Loucy (cell line): ENCODE measurements around the gene MYRIP.

Source experiments
- H2AFZ ChIP-seq: fragments of 200-600 bp; sonication (generic); 2 replicates; pipeline ENCODE4 v1.6.0; 2016; ENCODE audit warnings: antibody characterized with exemption, mild to moderate bottlenecking, low read length, moderate library complexity
- H3F3A ChIP-seq: fragments of 200-600 bp; 2 replicates; pipeline ENCODE4 v1.6.0; 2016; ENCODE audit warnings: antibody characterized with exemption, low read depth, mild to moderate bottlenecking
- H3K27me3 ChIP-seq: fragments of 200-600 bp; sonication (generic); 2 replicates; pipeline ENCODE4 v1.6.1; 2014; ENCODE audit warnings: low read length, mild to moderate bottlenecking; ENCODE audit not compliant: insufficient read depth, poor library complexity, severe bottlenecking
- H3K36me3 ChIP-seq: fragments of 200-600 bp; sonication (generic); 2 replicates; pipeline ENCODE4 v1.6.1; 2016; ENCODE audit warnings: low read length; ENCODE audit not compliant: insufficient read depth
- H3K4me1 ChIP-seq: fragments of 200-600 bp; sonication (generic); 2 replicates; pipeline ENCODE4 v1.5.1; 2014; ENCODE audit warnings: low read length, mild to moderate bottlenecking; ENCODE audit not compliant: insufficient read depth, poor library complexity, severe bottlenecking
- H3K4me2 ChIP-seq: fragments of 200-600 bp; sonication (generic); 2 replicates; pipeline ENCODE4 v1.6.0; 2014; ENCODE audit warnings: antibody characterized with exemption, low read length, low read depth, mild to moderate bottlenecking; ENCODE audit not compliant: poor library complexity, severe bottlenecking
- H3K4me3 ChIP-seq: fragments of 200-600 bp; sonication (generic); 2 replicates; pipeline ENCODE4 v1.5.1; 2014; ENCODE audit warnings: low read length, mild to moderate bottlenecking, mixed read lengths; ENCODE audit not compliant: poor library complexity, severe bottlenecking
- H3K79me2 ChIP-seq: fragments of 200-600 bp; sonication (generic); 2 replicates; pipeline ENCODE4 v1.6.1; 2014; ENCODE audit warnings: low read length; ENCODE audit not compliant: insufficient read depth
- H3K9ac ChIP-seq: fragments of 200-600 bp; sonication (generic); 2 replicates; pipeline ENCODE4 v1.6.0; 2014; ENCODE audit warnings: mild to moderate bottlenecking, low read depth, low read length, moderate library complexity; ENCODE audit not compliant: poor library complexity, severe bottlenecking
- H3K9me2 ChIP-seq: fragments of 200-600 bp; sonication (generic); replicated peaks from 2 replicates; pipeline ENCODE4 v1.6.1; 2016; ENCODE audit warnings: low read depth, low read length, mixed read lengths
- H3K9me3 ChIP-seq: fragments of 200-600 bp; sonication (generic); 2 replicates; pipeline ENCODE4 v1.6.1; 2014; ENCODE audit warnings: mild to moderate bottlenecking, antibody characterized with exemption, low read length, low read depth; ENCODE audit not compliant: insufficient read depth
- H4K20me1 ChIP-seq: fragments of 200-600 bp; sonication (generic); 2 replicates; pipeline ENCODE4 v1.6.0; 2014; ENCODE audit warnings: antibody characterized with exemption, low read length, mild to moderate bottlenecking; ENCODE audit not compliant: insufficient read depth, poor library complexity, severe bottlenecking
- CTCF ChIP-seq: fragments of 200-600 bp; sonication (generic); conservative IDR thresholded peaks from 2 replicates; pipeline ENCODE4 v1.5.1; 2014; ENCODE audit warnings: mild to moderate bottlenecking, antibody characterized with exemption, low read length
- EZH2phosphoT487 ChIP-seq: fragments of 200-600 bp; IDR thresholded peaks from 2 replicates; pipeline ENCODE4 v1.6.1; 2018; ENCODE audit warnings: antibody characterized with exemption, mild to moderate bottlenecking, moderate library complexity, borderline replicate concordance

Gene MYRIP

GRCh38 chr3:40247714-40248454 is 438.5 kb downstream of the MYRIP start:
- Histone ChIP-seq H3K9me3 (no peaks in the 10 kb centered on the region), H3K4me3 (no peak overlapping the region), H3K36me3 (no peaks in the 10 kb centered on the region), H3F3A (no peaks in the 10 kb centered on the region), H3K9me2 (no peaks in the 10 kb centered on the region), H2AFZ (no peak overlapping the region), H3K9ac (no peak overlapping the region), H3K4me1 (no peaks in the 10 kb centered on the region), H4K20me1 (no peaks in the 10 kb centered on the region), H3K27me3 (no peaks in the 10 kb centered on the region), H3K4me2 (no peak overlapping the region), H3K79me2 (no peaks in the 10 kb centered on the region)
- TF ChIP-seq CTCF (no peak), EZH2phosphoT487 (no peak)

- Histone ChIP-seq H2AFZ (no peak overlapping the region), H3K79me2 (no peaks in the 10 kb centered on the region)
- TF ChIP-seq EZH2phosphoT487: no peak
- no peak for TF ChIP-seq CTCF
These were observed 439.2 kb downstream of the MYRIP start for GRCh38 chr3:40248591-40248990.

GRCh38 chr3:40249168-40249567 is 439.8 kb downstream of the MYRIP start:
- no peak overlapping the region for H3K4me2 ChIP-seq
- H3K9me3 ChIP-seq: no peaks in the 10 kb centered on the region
- no peaks in the 10 kb centered on the region for H3K9me2 ChIP-seq
- no peaks in the 10 kb centered on the region for H4K20me1 ChIP-seq
- H3K4me1 ChIP-seq: no peaks in the 10 kb centered on the region
- H3K27me3 ChIP-seq: no peaks in the 10 kb centered on the region
- no peak overlapping the region for H3K9ac ChIP-seq
- TF ChIP-seq EZH2phosphoT487: no peak
- no peak for TF ChIP-seq CTCF
- H3F3A ChIP-seq: no peaks in the 10 kb centered on the region
- no peaks in the 10 kb centered on the region for H3K36me3 ChIP-seq
- H2AFZ ChIP-seq: no peak overlapping the region
- H3K4me3 ChIP-seq: no peak overlapping the region
- no peaks in the 10 kb centered on the region for H3K79me2 ChIP-seq

More at GRCh38 chr3:40248591-40248990, 439.2 kb downstream of the MYRIP start:
- Histone ChIP-seq H3K27me3 (no peaks in the 10 kb centered on the region), H3K9ac (no peak overlapping the region), H3K9me3 (no peaks in the 10 kb centered on the region), H3K9me2 (no peaks in the 10 kb centered on the region), H3K4me2 (no peak overlapping the region), H3K4me1 (no peaks in the 10 kb centered on the region), H3F3A (no peaks in the 10 kb centered on the region), H3K4me3 (no peak overlapping the region), H4K20me1 (no peaks in the 10 kb centered on the region), H3K36me3 (no peaks in the 10 kb centered on the region)
